PFSK-1 (cell line): ENCODE results near the gene MGAT4B.

Experiments
- POLR2AphosphoS5 ChIP-seq: IDR thresholded peaks from 2 replicates; pipeline ENCODE4 v1.6.1; 2012; ENCODE audit warnings: low read depth, mild to moderate bottlenecking, control low read depth, low read length, moderate library complexity
- REST ChIP-seq, 2 experiments: IDR thresholded peaks; 2 replicates each; pipeline versions ENCODE4 v1.6.1 to v1.8.0; 2011 to 2012; ENCODE audit warnings: low read depth in 2 of 2, low read length in 2 of 2, control low read depth in 1 of 2, inconsistent platforms in 1 of 2, mild to moderate bottlenecking in 1 of 2, moderate library complexity in 1 of 2; ENCODE audit not compliant: insufficient read depth in 1 of 2
- SIN3A ChIP-seq: IDR thresholded peaks from 2 replicates; pipeline ENCODE4 v1.6.1; 2012; ENCODE audit warnings: mild to moderate bottlenecking, low read length, moderate library complexity, borderline replicate concordance; ENCODE audit not compliant: insufficient read depth
- TAF1 ChIP-seq: IDR thresholded peaks from 2 replicates; pipeline ENCODE4 v1.6.1; 2012; ENCODE audit warnings: low read length, control low read depth, borderline replicate concordance; ENCODE audit not compliant: insufficient read depth

- TF ChIP-seq TAF1 (no peak), POLR2AphosphoS5 (no peak), REST (IDR thresholded peaks at IDR 0.05; ENCODE audit: insufficient read depth in 1 of 2, low read depth in 2 of 2, low read length in 2 of 2) (no peak), SIN3A (no peak)
Measured at GRCh38 chr5:179800071-179800695, 6.5 kb downstream of the MGAT4B start.
